ENCODE measurements around the gene RIMBP2. TPM values are rescaled to one million over a fixed set of nuclear protein-coding genes. Genes with fewer than 3 reads are reported as not detected.

RIMBP2 gene
- polyA plus RNA-seq, 1 of the 3 experiments (the other 2 are of a cell fraction), result 0.90 TPM

GRCh38 chr12:130593056-130593455, 123.0 kb downstream of the RIMBP2 start:
- TF ChIP-seq GABPA (IDR thresholded peaks at IDR 0.05; ENCODE audit: low read depth), result no peak
- TF ChIP-seq FOSL2 (IDR thresholded peaks at IDR 0.05; ENCODE audit: borderline replicate concordance, low read depth), result no peak
- no peak for TF ChIP-seq MXI1 (IDR thresholded peaks at IDR 0.05; ENCODE audit: low read depth, low read length)
- TF ChIP-seq REST (IDR thresholded peaks at IDR 0.05; ENCODE audit: low read depth, low read length), result no peak
- TF ChIP-seq NRF1 (IDR thresholded peaks at IDR 0.05; ENCODE audit: low read depth, low read length), result no peak
- TF ChIP-seq TCF12 (IDR thresholded peaks at IDR 0.05), result no peak
- no peak for TF ChIP-seq ELF1 (IDR thresholded peaks at IDR 0.05)
- TF ChIP-seq EP300 (IDR thresholded peaks at IDR 0.05; ENCODE audit: borderline replicate concordance in 1 of 2, low read depth in 1 of 2, low read length in 1 of 2), result no peak
- no peak for TF ChIP-seq SIN3A (IDR thresholded peaks at IDR 0.05; ENCODE audit: borderline replicate concordance, low read depth, low read length)
- TF ChIP-seq RXRA (IDR thresholded peaks at IDR 0.05; ENCODE audit: borderline replicate concordance, low read depth), result no peak
- no peak for TF ChIP-seq TAF1 (IDR thresholded peaks at IDR 0.05; ENCODE audit: borderline replicate concordance, low read depth, low read length)
- TF ChIP-seq RFX5 (IDR thresholded peaks at IDR 0.05; ENCODE audit: low read length), result no peak
- TF ChIP-seq POLR2AphosphoS5 (IDR thresholded peaks at IDR 0.05; ENCODE audit: low read depth, low read length), result no peak
- no peak for TF ChIP-seq CTCF (IDR thresholded peaks at IDR 0.05)
- TF ChIP-seq NFIC (IDR thresholded peaks at IDR 0.05; ENCODE audit: borderline replicate concordance), result no peak
- no peak for TF ChIP-seq RCOR1 (IDR thresholded peaks at IDR 0.05; ENCODE audit: low read length)
- Histone ChIP-seq H3K9ac (no peak overlapping the region), H3K36me3 (replicated peaks in 1 of 2; ENCODE audit: control insufficient read depth in 1 of 2, insufficient read depth in 2 of 2, low read length in 1 of 2) (no peaks in the 10 kb centered on the region), H3K4me3 (ENCODE audit: low read depth in 2 of 2, low read length in 1 of 2) (no peak overlapping the region), H3K27ac (ENCODE audit: low read depth in 2 of 2, low read length in 1 of 2) (peak overlapping the region in 1 of 2 experiments; percentile 58; a peak in 1 of 4 replicates), H2AFZ (ENCODE audit: low read depth) (no peak overlapping the region), H3K9me3 (no peaks in the 10 kb centered on the region), H3K4me1 (ENCODE audit: control insufficient read depth in 1 of 2, insufficient read depth in 2 of 2, low read depth in 1 of 2, low read length in 1 of 2) (peaks cover 0 to 59% of the 10 kb centered on the region in 2 experiments; a peak in 2 of 4 replicates), H4K20me1 (ENCODE audit: insufficient read depth) (no peaks in the 10 kb centered on the region), H3K27me3 (ENCODE audit: insufficient read depth) (no peaks in the 10 kb centered on the region), H3K4me2 (no peak overlapping the region), H3F3A (replicated peaks; ENCODE audit: insufficient read depth) (no peaks in the 10 kb centered on the region), H3K9me2 (no peaks in the 10 kb centered on the region), H3K79me2 (ENCODE audit: insufficient read depth) (no peaks in the 10 kb centered on the region)
- CTCF ChIA-PET, result interaction anchor here (1.0 kb wide), 1 partner anchor 122 kb away, joined by 3 read pairs; no protein-coding TSS in a partner anchor
- WGBS (ENCODE audit: low lambda C conversion rate), result 46% methylated on average over 11 of the region's 11 CpGs
- POLR2A ChIA-PET, result no interaction called here
- DNase-seq, result no peak

Data from SK-N-SH (cell line).